H1 (cell line): Measurements from ENCODE around the gene DUSP1. TPM values are rescaled to one million over a fixed set of nuclear protein-coding genes. Genes with fewer than 3 reads are reported as not detected.

Source experiments
- CTBP2 ChIP-seq: IDR thresholded peaks from 2 replicates; pipeline ENCODE4 v1.7.0; 2011; ENCODE audit warnings: borderline replicate concordance, mild to moderate bottlenecking, moderate library complexity, mixed read lengths, low read length; ENCODE audit not compliant: insufficient read depth, insufficient read length
- E2F6 ChIP-seq: IDR thresholded peaks from 2 replicates; pipeline ENCODE4 v1.6.1; 2012; ENCODE audit warnings: inconsistent platforms
- EGR1 ChIP-seq: IDR thresholded peaks from 2 replicates; pipeline ENCODE4 v1.6.1; 2011; ENCODE audit warnings: low read depth, low read length, borderline replicate concordance
- EP300 ChIP-seq, 2 experiments: IDR thresholded peaks; 1 replicate in 1 of 2; 2 replicates in 1 of 2; pipeline ENCODE4 v1.6.1; 2011 to 2012; ENCODE audit warnings: low read depth in 2 of 2, low read length in 2 of 2, mild to moderate bottlenecking in 2 of 2, borderline replicate concordance in 1 of 2, inconsistent platforms in 1 of 2, moderate library complexity in 1 of 2
- HDAC2 ChIP-seq, 2 experiments: fragments of 300-600 bp in 1 of 2; sonication (generic) in 1 of 2; IDR thresholded peaks; 2 replicates each; pipeline ENCODE4 v1.6.1; 2011 to 2012; ENCODE audit warnings: low read depth in 2 of 2, low read length in 2 of 2, mild to moderate bottlenecking in 2 of 2, moderate library complexity in 2 of 2, borderline replicate concordance in 1 of 2, inconsistent platforms in 1 of 2
- JUND ChIP-seq: IDR thresholded peaks from 2 replicates; pipeline ENCODE4 v1.6.1; 2011; ENCODE audit warnings: mild to moderate bottlenecking, improper control_type of control experiment, low read length
- MAFK ChIP-seq: IDR thresholded peaks from 2 replicates; pipeline ENCODE4 v1.6.1; 2012; ENCODE audit warnings: low read depth, mild to moderate bottlenecking, improper control_type of control experiment, low read length
- NRF1 ChIP-seq: IDR thresholded peaks from 2 replicates; pipeline ENCODE4 v1.6.1; 2011; ENCODE audit warnings: mild to moderate bottlenecking, low read depth, low read length, improper control_type of control experiment
- PHF8 ChIP-seq: fragments of 200-600 bp; sonication (generic); conservative IDR thresholded peaks from 2 replicates; pipeline ENCODE4 v1.7.1; 2012; ENCODE audit warnings: low read depth, mild to moderate bottlenecking, inconsistent platforms, low read length, moderate library complexity
- RBBP5 ChIP-seq: IDR thresholded peaks from 2 replicates; pipeline ENCODE4 v1.7.1; 2012; ENCODE audit warnings: low read depth, mild to moderate bottlenecking, inconsistent platforms, low read length, moderate library complexity, borderline replicate concordance
- SIN3A ChIP-seq, 2 experiments: IDR thresholded peaks in 1 of 2; conservative IDR thresholded peaks in 1 of 2; 2 replicates each; pipeline ENCODE4 v1.6.1; 2011 to 2012; ENCODE audit warnings: low read length in 2 of 2, improper control_type of control experiment in 1 of 2, low read depth in 1 of 2, mild to moderate bottlenecking in 1 of 2
- polyA plus RNA-seq, 7 experiments: library from polyadenylated mRNA; depleted of rRNA in 3 of 7; stranded (reverse) in 5 of 7; unstranded in 2 of 7; fragments of >200 nt in 5 of 7; fragments of 200-250 nt in 2 of 7; gene quantifications; 1 replicate in 5 of 7; 2 replicates in 1 of 7; 4 replicates in 1 of 7; pipeline versions ENCODE4 v1.2.1 to v1.2.3, GENCODE V29; 2011 to 2013; ENCODE audit warnings: missing spikeins in 2 of 7, mixed read lengths in 2 of 7
- total RNA-seq: library from RNA; stranded (reverse); fragmentation: NEBNext Ultra II Directional; extraction: Animal tissue kit (Norgen Biotek cat#: 25700); gene quantifications from 2 replicates; pipeline ENCODE4 v1.2.1, GENCODE V29; 2021
- TF ChIP-seq, protein P1 (sequence below): IDR thresholded peaks from 2 replicates; pipeline ENCODE4 v1.6.1; 2012; ENCODE audit warnings: low read length, inconsistent platforms

DUSP1 gene
- total and polyA plus RNA-seq, 2 of the 8 experiments (the other 6 are each of a cell fraction or from before 2014, with no cell fraction given), result 6.5 to 11.7 TPM

GRCh38 chr5:172764861-172765765 is 5.9 kb downstream of the DUSP1 start (continued):
- TF ChIP-seq HDAC2 (IDR thresholded peaks at IDR 0.05; ENCODE audit: borderline replicate concordance in 1 of 2, low read depth in 2 of 2, low read length in 2 of 2) (0 out of 4 replicates have a peak, but pooled peaks of 1 of the 2 experiments have one; percentile 20), JUND (peak; percentile 84; the same call in 1 of the 2 replicates), EGR1 (0 out of 2 replicates have a peak, but pooled peaks have one; percentile 38), MAFK (peak; percentile 55; the same call in 1 of the 2 replicates), E2F6 (no peak), RBBP5 (peak; percentile 56; the same call in 1 of the 2 replicates), PHF8 (peak; percentile 53), SIN3A (conservative IDR thresholded peaks at IDR 0.05 in 1 of 2, IDR thresholded peaks at IDR 0.05 in 1 of 2; ENCODE audit: low read depth in 1 of 2, low read length in 2 of 2) (peak in 1 of 2 experiments; percentile 88; a peak in 2 of 4 replicates), CTBP2 (no peak), NRF1 (no peak), EP300 (IDR thresholded peaks at IDR 0.05; ENCODE audit: borderline replicate concordance in 1 of 2, low read depth in 2 of 2, low read length in 2 of 2) (peak in 1 of 2 experiments; percentile 93; a peak in 2 of 3 replicates)
- TF ChIP-seq, protein P1, sequence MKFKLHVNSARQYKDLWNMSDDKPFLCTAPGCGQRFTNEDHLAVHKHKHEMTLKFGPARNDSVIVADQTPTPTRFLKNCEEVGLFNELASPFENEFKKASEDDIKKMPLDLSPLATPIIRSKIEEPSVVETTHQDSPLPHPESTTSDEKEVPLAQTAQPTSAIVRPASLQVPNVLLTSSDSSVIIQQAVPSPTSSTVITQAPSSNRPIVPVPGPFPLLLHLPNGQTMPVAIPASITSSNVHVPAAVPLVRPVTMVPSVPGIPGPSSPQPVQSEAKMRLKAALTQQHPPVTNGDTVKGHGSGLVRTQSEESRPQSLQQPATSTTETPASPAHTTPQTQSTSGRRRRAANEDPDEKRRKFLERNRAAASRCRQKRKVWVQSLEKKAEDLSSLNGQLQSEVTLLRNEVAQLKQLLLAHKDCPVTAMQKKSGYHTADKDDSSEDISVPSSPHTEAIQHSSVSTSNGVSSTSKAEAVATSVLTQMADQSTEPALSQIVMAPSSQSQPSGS, result peak; percentile 98
